Ishikawa (cell line): ENCODE measurements around the gene ADK.

Source experiments
- CEBPB ChIP-seq: IDR thresholded peaks from 2 replicates; pipeline ENCODE4 v1.6.1; 2012
- CREB1 ChIP-seq: IDR thresholded peaks from 2 replicates; pipeline ENCODE4 v1.6.1; 2012; ENCODE audit warnings: low read depth
- EGR1 ChIP-seq: IDR thresholded peaks from 2 replicates; pipeline ENCODE4 v1.6.1; 2012
- EP300 ChIP-seq: IDR thresholded peaks from 2 replicates; pipeline ENCODE4 v1.6.1; 2012; ENCODE audit warnings: borderline replicate concordance
- FOXM1 ChIP-seq: IDR thresholded peaks from 2 replicates; pipeline ENCODE4 v1.6.1; 2012; ENCODE audit warnings: low read depth, borderline replicate concordance
- NFIC ChIP-seq: IDR thresholded peaks from 2 replicates; pipeline ENCODE4 v1.6.1; 2012
- RAD21 ChIP-seq: IDR thresholded peaks from 2 replicates; pipeline ENCODE4 v1.6.1; 2012; ENCODE audit warnings: low read depth
- TAF1 ChIP-seq: IDR thresholded peaks from 2 replicates; pipeline ENCODE4 v1.6.1; 2012; ENCODE audit warnings: low read depth, mild to moderate bottlenecking
- TCF12 ChIP-seq: IDR thresholded peaks from 2 replicates; pipeline ENCODE4 v1.6.1; 2012; ENCODE audit warnings: low read depth
- TEAD4 ChIP-seq: IDR thresholded peaks from 2 replicates; pipeline ENCODE4 v1.6.1; 2012
- YY1 ChIP-seq: IDR thresholded peaks from 2 replicates; pipeline ENCODE4 v1.6.1; 2012; ENCODE audit warnings: low read depth
- ZBTB7A ChIP-seq: IDR thresholded peaks from 2 replicates; pipeline ENCODE4 v1.6.1; 2012; ENCODE audit warnings: low read depth
- TF ChIP-seq, protein P1 (sequence below): IDR thresholded peaks from 2 replicates; pipeline ENCODE4 v1.6.1; 2012
- TF ChIP-seq, protein P2 (sequence below): IDR thresholded peaks from 2 replicates; pipeline ENCODE4 v1.6.1; 2012; ENCODE audit warnings: low read depth, mild to moderate bottlenecking
- TF ChIP-seq, protein P3 (sequence below): IDR thresholded peaks from 2 replicates; pipeline ENCODE4 v1.6.1; 2012

ADK gene

DNA sequence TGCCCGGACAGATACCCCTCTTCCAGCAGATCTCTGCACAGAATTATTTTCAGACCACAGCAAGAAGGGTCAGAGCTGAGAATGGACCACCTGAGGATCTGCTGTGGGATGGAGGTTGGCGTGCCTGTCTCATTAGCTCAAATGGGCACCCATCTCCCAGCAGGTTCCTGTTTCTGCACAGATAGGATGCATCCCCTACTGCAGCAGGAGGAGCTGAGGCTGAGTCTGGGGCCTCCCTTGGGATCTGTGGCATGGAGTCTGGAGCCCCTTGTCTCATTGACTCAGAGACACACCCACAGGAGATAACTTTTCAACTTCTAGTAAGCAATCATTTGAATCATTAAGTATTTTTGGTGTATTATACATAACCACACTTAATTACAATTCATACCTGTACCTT, 212.7 kb downstream of the ADK start:
- TF ChIP-seq EGR1 (no peak), TCF12 (no peak), TAF1 (no peak), CREB1 (no peak), CEBPB (no peak)
- TF ChIP-seq, protein P1, sequence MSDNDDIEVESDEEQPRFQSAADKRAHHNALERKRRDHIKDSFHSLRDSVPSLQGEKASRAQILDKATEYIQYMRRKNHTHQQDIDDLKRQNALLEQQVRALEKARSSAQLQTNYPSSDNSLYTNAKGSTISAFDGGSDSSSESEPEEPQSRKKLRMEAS = no peak

DNA sequence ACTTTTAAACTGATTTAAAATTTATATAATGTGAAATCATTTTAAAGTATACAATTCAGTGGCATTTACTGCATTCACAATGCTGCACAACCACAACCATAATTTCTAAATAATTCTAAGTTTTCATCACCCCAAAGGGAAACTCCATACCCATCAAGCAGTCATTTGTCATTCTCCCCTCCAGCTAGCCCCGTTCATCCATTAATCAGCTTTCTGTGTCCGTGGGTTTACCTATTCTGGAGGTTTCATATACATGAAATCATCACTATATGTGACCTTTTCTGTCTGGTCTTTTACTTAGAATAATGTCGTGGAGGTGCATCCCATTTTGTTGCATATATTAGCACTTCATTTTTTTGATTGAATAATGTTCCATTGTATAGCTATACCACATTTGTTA, 214.1 kb downstream of the ADK start:
- TF ChIP-seq, protein P2, sequence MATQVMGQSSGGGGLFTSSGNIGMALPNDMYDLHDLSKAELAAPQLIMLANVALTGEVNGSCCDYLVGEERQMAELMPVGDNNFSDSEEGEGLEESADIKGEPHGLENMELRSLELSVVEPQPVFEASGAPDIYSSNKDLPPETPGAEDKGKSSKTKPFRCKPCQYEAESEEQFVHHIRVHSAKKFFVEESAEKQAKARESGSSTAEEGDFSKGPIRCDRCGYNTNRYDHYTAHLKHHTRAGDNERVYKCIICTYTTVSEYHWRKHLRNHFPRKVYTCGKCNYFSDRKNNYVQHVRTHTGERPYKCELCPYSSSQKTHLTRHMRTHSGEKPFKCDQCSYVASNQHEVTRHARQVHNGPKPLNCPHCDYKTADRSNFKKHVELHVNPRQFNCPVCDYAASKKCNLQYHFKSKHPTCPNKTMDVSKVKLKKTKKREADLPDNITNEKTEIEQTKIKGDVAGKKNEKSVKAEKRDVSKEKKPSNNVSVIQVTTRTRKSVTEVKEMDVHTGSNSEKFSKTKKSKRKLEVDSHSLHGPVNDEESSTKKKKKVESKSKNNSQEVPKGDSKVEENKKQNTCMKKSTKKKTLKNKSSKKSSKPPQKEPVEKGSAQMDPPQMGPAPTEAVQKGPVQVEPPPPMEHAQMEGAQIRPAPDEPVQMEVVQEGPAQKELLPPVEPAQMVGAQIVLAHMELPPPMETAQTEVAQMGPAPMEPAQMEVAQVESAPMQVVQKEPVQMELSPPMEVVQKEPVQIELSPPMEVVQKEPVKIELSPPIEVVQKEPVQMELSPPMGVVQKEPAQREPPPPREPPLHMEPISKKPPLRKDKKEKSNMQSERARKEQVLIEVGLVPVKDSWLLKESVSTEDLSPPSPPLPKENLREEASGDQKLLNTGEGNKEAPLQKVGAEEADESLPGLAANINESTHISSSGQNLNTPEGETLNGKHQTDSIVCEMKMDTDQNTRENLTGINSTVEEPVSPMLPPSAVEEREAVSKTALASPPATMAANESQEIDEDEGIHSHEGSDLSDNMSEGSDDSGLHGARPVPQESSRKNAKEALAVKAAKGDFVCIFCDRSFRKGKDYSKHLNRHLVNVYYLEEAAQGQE = no peak
- TF ChIP-seq FOXM1 (no peak), ZBTB7A (no peak), YY1 (no peak), CEBPB (no peak), TCF12 (no peak), EP300 (no peak), TAF1 (no peak), EGR1 (no peak)
- TF ChIP-seq, protein P3, sequence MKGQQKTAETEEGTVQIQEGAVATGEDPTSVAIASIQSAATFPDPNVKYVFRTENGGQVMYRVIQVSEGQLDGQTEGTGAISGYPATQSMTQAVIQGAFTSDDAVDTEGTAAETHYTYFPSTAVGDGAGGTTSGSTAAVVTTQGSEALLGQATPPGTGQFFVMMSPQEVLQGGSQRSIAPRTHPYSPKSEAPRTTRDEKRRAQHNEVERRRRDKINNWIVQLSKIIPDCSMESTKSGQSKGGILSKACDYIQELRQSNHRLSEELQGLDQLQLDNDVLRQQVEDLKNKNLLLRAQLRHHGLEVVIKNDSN = no peak

DNA sequence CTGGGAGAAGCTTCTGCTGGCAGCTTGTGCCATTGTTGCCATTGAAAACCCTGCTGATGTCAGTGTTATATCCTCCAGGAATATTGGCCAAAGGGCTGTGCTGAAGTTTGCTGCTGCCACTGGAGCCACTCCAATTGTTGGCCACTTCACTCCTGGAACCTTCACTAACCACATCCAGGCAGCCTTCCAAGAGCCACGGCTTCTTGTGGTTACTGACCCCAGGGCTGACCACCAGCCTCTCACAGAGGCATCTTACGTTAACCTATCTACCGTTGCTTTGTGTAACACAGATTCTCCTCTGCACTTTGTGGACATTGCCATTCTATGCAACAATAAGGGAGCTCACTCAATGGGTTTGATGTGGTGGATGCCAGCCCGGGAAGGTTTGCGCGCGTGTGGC, 220.7 kb downstream of the ADK start:
- TF ChIP-seq RAD21 = no peak
- no peak for TF ChIP-seq FOXM1
- no peak for TF ChIP-seq EGR1
- TF ChIP-seq, protein P2 = no peak
- TF ChIP-seq ZBTB7A = no peak
- no peak for TF ChIP-seq EP300
- TF ChIP-seq NFIC = no peak
- TF ChIP-seq, protein P3 = no peak
- TF ChIP-seq, protein P1 = no peak
- no peak for TF ChIP-seq TEAD4
- TF ChIP-seq CREB1 = no peak
- no peak for TF ChIP-seq YY1
- TF ChIP-seq CEBPB = no peak
- TF ChIP-seq TCF12 = no peak
- TF ChIP-seq TAF1 = no peak

DNA sequence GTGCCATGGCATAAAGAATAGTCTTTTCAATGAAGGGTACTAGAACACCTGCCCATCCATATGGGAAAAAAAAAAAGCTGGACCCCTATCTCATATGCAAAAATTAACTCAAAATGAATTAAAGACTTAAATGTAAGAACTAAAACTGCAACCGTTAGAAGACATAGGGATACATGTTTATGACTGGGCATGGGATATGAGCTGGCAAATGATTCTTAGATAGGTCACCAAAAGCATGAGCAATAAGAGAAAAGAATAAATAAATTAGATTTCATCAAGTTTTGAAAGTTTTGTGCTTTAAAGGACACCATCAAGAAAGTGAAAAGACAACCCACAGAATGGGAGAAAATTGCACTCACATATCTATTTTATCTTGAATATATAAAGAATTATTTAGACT, 222.0 kb downstream of the ADK start:
- TF ChIP-seq, protein P3 = no peak
- TF ChIP-seq ZBTB7A = no peak
- TF ChIP-seq, protein P2 = no peak

DNA sequence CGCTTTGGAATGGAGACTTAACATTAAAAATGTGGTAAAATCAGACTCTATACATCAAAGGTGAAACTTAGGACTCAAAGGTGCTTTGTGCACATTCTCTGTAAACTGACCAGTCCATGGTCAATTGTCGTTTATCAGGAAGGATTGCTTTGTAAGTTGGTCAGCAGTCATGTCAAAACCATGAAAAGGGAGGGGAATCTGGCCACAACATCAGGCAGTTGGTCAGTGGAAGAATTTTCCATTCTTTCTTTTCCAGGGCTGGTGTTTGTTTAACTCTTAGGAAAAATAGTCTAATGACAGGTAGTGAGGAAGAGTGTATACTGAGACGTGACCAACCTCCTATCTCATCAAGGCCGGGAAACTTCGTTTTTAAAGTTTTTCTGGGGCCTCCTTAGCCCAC, 226.5 kb downstream of the ADK start:
- TF ChIP-seq CEBPB (no peak), NFIC (no peak), FOXM1 (no peak), EGR1 (no peak), CREB1 (no peak), EP300 (no peak), YY1 (no peak), TAF1 (no peak), ZBTB7A (no peak), TCF12 (no peak), RAD21 (no peak), TEAD4 (no peak)
- TF ChIP-seq, protein P3 = no peak
- TF ChIP-seq, protein P1 = no peak
- TF ChIP-seq, protein P2 = no peak
